HepG2 (cell line): ENCODE data around the gene RPS19. TPM values are rescaled to one million over a fixed set of nuclear protein-coding genes. Genes with fewer than 3 reads are reported as not detected.
A peak's percentile ranks its signal among the peaks of the same experiment; 100 is the strongest.

Source experiments
- ATAC-seq: fragments of 200-7000 bp; cut with Tn5 transposase; 3 replicates; pipeline ENCODE4 v1.9.1; 2020; ENCODE audit warnings: mild to moderate bottlenecking, moderate library complexity
- BruUV-seq: library from RNA; stranded (reverse); fragments of 400-500 nt; replicated peaks from 2 replicates; lab custom pipeline; 2021; lab: Mats Ljungman, UMichigan
- CTCF ChIA-PET: fragments of 300-600 bp; formaldehyde crosslinking; extraction: SDS; loops from one replicate; lab custom pipeline; 2021; ENCODE audit warnings: low total read pairs, inconsistent platforms, low intra/inter-chr PET ratio; lab: Yijun Ruan, JAX
- POLR2A ChIA-PET: fragments of 350-600 bp; sonication (Branson Sonifier 250); formaldehyde crosslinking; loops from one replicate; lab custom pipeline; 2020; ENCODE audit warnings: antibody characterized with exemption, inconsistent platforms; lab: Yijun Ruan, JAX
- DNase-seq: peaks from one replicate; pipeline ENCODE4 v3.0.0-alpha.2; 2015; ENCODE audit warnings: low spot score
- FAIRE-seq: peaks from 3 replicates; lab custom pipeline; 2011; peaks lifted over from hg19 to GRCh38; lab: Jason Lieb, UNC
- H2AFZ ChIP-seq: one replicate; pipeline ENCODE4 v1.6.1; 2011; ENCODE audit warnings: low read length, inconsistent platforms
- H3K27ac ChIP-seq: fragments of 300-600 bp; 3 replicates; pipeline ENCODE4 v1.8.0; 2011; ENCODE audit warnings: mixed run types, mild to moderate bottlenecking, mixed read lengths, low read length, inconsistent platforms; ENCODE audit not compliant: insufficient read depth; ENCODE audit errors: extremely low read length
- H3K27me3 ChIP-seq, 2 experiments: fragments of 200-600 bp in 1 of 2; 2 replicates in 1 of 2; 3 replicates in 1 of 2; pipeline versions ENCODE4 v1.6.0 to v1.8.0; 2011; ENCODE audit warnings: low read length in 2 of 2, mild to moderate bottlenecking in 2 of 2, moderate library complexity in 2 of 2, inconsistent platforms in 1 of 2; ENCODE audit not compliant: insufficient read depth in 2 of 2, control insufficient read depth in 1 of 2
- H3K36me3 ChIP-seq, 2 experiments: fragments of 200-600 bp in 1 of 2; replicated peaks in 1 of 2; 2 replicates in 1 of 2; 3 replicates in 1 of 2; pipeline versions ENCODE4 v1.5.1 to v1.8.0; 2011; ENCODE audit warnings: low read length in 2 of 2, inconsistent platforms in 1 of 2; ENCODE audit not compliant: insufficient read depth in 2 of 2, control insufficient read depth in 1 of 2
- H3K4me1 ChIP-seq: 2 replicates; pipeline ENCODE4 v1.5.1; 2012; ENCODE audit warnings: low read length, inconsistent platforms; ENCODE audit not compliant: insufficient read depth
- H3K4me2 ChIP-seq: 2 replicates; pipeline ENCODE4 v1.6.0; 2011; ENCODE audit warnings: low read depth, low read length, inconsistent platforms
- H3K4me3 ChIP-seq, 3 experiments: fragments of 200-600 bp in 1 of 3; sonication (generic), shearing (Covaris generic) in 1 of 3; replicated peaks in 1 of 3; 2 replicates each; pipeline ENCODE4 v1.5.1; 2011 to 2016; ENCODE audit warnings: low read length in 3 of 3, inconsistent platforms in 2 of 3, low read depth in 2 of 3, mild to moderate bottlenecking in 2 of 3, control low read depth in 1 of 3, mixed read lengths in 1 of 3; ENCODE audit not compliant: insufficient read depth in 1 of 3
- H3K79me2 ChIP-seq: one replicate; pipeline ENCODE4 v1.6.1; 2011; ENCODE audit warnings: low read length, inconsistent platforms; ENCODE audit not compliant: insufficient read depth
- H3K9ac ChIP-seq: 2 replicates; pipeline ENCODE4 v1.6.0; 2011; ENCODE audit warnings: mild to moderate bottlenecking, low read depth, low read length, inconsistent platforms; ENCODE audit not compliant: insufficient read depth
- H3K9me3 ChIP-seq: 2 replicates; pipeline ENCODE4 v1.5.1; 2012; ENCODE audit warnings: mild to moderate bottlenecking, low read length
- H4K20me1 ChIP-seq: 2 replicates; pipeline ENCODE4 v1.6.0; 2011; ENCODE audit warnings: inconsistent platforms, mild to moderate bottlenecking, low read length, moderate library complexity; ENCODE audit not compliant: insufficient read depth
- POLR2G ChIP-seq: fragments of 200-400 bp; formaldehyde crosslinking; IDR thresholded peaks from 2 replicates; pipeline ENCODE4 v1.6.1; 2018; ENCODE audit warnings: mild to moderate bottlenecking, low read depth, low read length, moderate library complexity
- WGBS: methylation state at CpG from one replicate; pipeline ENCODE4 v1.1.6; 2017; ENCODE audit warnings: low lambda C conversion rate; 5-methylcytosine and 5-hydroxymethylcytosine counted together
- in situ Hi-C: cut with HindIII; loops from 2 replicates; pipeline ENCODE4 v1.10.0; 2017; ENCODE audit warnings: low pct_unique_long_range_greater_than_20kb; ENCODE audit not compliant: extremely low pct_ligation_motif_present
- intact Hi-C: fragments of 100-400 bp; cut with micrococcal nuclease; formaldehyde crosslinking; loops from one replicate; pipeline ENCODE4 v1.10.0; 2022; ENCODE audit not compliant: unreplicated experiment
- polyA plus RNA-seq, 8 experiments: library from polyadenylated mRNA; depleted of rRNA in 3 of 8; stranded (reverse) in 7 of 8; unstranded in 1 of 8; fragments of >200 nt; fragmentation: Illumina TruSeq in 4 of 8; extraction: Trizol in 4 of 8; gene quantifications; 2 replicates each; pipeline versions ENCODE4 v1.2.1 to v1.2.3, GENCODE V29; 2011 to 2016; ENCODE audit warnings: low read depth in 4 of 8, missing spikeins in 1 of 8, mixed read lengths in 1 of 8; ENCODE audit not compliant: insufficient read depth in 1 of 8
- total RNA-seq, 5 experiments: library from RNA; depleted of rRNA; stranded (reverse); fragments of >200 nt; fragmentation: Illumina TruSeq; extraction: Trizol; gene quantifications; 2 replicates each; pipeline ENCODE4 v1.2.3, GENCODE V29; 2016; ENCODE audit warnings: low read depth in 1 of 5
- TF ChIP-seq, protein P1 (sequence below): sonication (generic); formaldehyde crosslinking; IDR thresholded peaks from 2 replicates; pipeline ENCODE4 v1.9.0; 2021; ENCODE audit warnings: mild to moderate bottlenecking, missing genetic modification reagents
- TF ChIP-seq, protein P2 (sequence below), 2 experiments: sonication (generic) in 1 of 2; formaldehyde crosslinking in 1 of 2; IDR thresholded peaks; 2 replicates each; pipeline versions ENCODE4 v1.5.1 to v1.6.1; 2011 to 2020; ENCODE audit warnings: borderline replicate concordance in 1 of 2, low read depth in 1 of 2, low read length in 1 of 2, mild to moderate bottlenecking in 1 of 2, missing genetic modification reagents in 1 of 2, moderate library complexity in 1 of 2

RPS19 gene
- total and polyA plus RNA-seq, 2 of the 13 experiments (the other 11 are each of a cell fraction or from before 2014, with no cell fraction given): 1,983 to 4,758 TPM

- ATAC-seq: no peak
- Histone ChIP-seq H3K27ac (no peak overlapping the region), H3K4me3 (no peak overlapping the region), H3K36me3 (no peaks in the 10 kb centered on the region), H3K4me2 (no peak overlapping the region), H3K9me3 (no peaks in the 10 kb centered on the region), H2AFZ (no peak overlapping the region), H3K27me3 (peaks cover 7 to 39% of the 10 kb centered on the region in 2 experiments), H3K79me2 (no peaks in the 10 kb centered on the region), H3K9ac (no peak overlapping the region), H4K20me1 (no peaks in the 10 kb centered on the region), H3K4me1 (no peaks in the 10 kb centered on the region)
- WGBS: 85% methylated on average over 4 of the region's 6 CpGs
- intact Hi-C loops: no loop called here
- FAIRE-seq: no peak
- no TSS peak for BruUV-seq
- in situ Hi-C loops: no loop called here
- no peak for DNase-seq
- CTCF ChIA-PET: no interaction called here
- TF ChIP-seq POLR2G: no peak
- TF ChIP-seq, protein P1, sequence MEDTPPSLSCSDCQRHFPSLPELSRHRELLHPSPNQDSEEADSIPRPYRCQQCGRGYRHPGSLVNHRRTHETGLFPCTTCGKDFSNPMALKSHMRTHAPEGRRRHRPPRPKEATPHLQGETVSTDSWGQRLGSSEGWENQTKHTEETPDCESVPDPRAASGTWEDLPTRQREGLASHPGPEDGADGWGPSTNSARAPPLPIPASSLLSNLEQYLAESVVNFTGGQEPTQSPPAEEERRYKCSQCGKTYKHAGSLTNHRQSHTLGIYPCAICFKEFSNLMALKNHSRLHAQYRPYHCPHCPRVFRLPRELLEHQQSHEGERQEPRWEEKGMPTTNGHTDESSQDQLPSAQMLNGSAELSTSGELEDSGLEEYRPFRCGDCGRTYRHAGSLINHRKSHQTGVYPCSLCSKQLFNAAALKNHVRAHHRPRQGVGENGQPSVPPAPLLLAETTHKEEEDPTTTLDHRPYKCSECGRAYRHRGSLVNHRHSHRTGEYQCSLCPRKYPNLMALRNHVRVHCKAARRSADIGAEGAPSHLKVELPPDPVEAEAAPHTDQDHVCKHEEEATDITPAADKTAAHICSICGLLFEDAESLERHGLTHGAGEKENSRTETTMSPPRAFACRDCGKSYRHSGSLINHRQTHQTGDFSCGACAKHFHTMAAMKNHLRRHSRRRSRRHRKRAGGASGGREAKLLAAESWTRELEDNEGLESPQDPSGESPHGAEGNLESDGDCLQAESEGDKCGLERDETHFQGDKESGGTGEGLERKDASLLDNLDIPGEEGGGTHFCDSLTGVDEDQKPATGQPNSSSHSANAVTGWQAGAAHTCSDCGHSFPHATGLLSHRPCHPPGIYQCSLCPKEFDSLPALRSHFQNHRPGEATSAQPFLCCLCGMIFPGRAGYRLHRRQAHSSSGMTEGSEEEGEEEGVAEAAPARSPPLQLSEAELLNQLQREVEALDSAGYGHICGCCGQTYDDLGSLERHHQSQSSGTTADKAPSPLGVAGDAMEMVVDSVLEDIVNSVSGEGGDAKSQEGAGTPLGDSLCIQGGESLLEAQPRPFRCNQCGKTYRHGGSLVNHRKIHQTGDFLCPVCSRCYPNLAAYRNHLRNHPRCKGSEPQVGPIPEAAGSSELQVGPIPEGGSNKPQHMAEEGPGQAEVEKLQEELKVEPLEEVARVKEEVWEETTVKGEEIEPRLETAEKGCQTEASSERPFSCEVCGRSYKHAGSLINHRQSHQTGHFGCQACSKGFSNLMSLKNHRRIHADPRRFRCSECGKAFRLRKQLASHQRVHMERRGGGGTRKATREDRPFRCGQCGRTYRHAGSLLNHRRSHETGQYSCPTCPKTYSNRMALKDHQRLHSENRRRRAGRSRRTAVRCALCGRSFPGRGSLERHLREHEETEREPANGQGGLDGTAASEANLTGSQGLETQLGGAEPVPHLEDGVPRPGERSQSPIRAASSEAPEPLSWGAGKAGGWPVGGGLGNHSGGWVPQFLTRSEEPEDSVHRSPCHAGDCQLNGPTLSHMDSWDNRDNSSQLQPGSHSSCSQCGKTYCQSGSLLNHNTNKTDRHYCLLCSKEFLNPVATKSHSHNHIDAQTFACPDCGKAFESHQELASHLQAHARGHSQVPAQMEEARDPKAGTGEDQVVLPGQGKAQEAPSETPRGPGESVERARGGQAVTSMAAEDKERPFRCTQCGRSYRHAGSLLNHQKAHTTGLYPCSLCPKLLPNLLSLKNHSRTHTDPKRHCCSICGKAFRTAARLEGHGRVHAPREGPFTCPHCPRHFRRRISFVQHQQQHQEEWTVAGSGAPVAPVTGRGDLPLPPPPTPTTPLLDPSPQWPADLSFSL: 0 out of 2 replicates have a peak, but pooled peaks have one; percentile 40
- TF ChIP-seq, protein P2, sequence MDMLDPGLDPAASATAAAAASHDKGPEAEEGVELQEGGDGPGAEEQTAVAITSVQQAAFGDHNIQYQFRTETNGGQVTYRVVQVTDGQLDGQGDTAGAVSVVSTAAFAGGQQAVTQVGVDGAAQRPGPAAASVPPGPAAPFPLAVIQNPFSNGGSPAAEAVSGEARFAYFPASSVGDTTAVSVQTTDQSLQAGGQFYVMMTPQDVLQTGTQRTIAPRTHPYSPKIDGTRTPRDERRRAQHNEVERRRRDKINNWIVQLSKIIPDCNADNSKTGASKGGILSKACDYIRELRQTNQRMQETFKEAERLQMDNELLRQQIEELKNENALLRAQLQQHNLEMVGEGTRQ (IDR thresholded peaks at IDR 0.05; ENCODE audit: low read depth, low read length): no peak
- TF ChIP-seq, protein P2 (CRISPR knock-in tag; IDR thresholded peaks at IDR 0.05; ENCODE audit: borderline replicate concordance): no peak
- POLR2A ChIA-PET: no interaction called here
These were observed 58.0 kb downstream of the RPS19 start for GRCh38 chr19:41918095-41918494.
